Sigmoid colon (tissue), 7 donors: ENCODE measurements around the gene AANAT. TPM values are rescaled to one million over a fixed set of nuclear protein-coding genes. Genes with fewer than 3 reads are reported as not detected.

Source experiments
- DNase-seq: peaks from one replicate; pipeline ENCODE4 v3.0.0-alpha.2; 2019
- H3K27ac ChIP-seq, 4 donors: fragments of 200-600 bp; sonication (generic); one replicate each; pipeline ENCODE4 v1.5.1; 2016 to 2019; ENCODE audit warnings: mild to moderate bottlenecking in 1 of 4
- H3K27me3 ChIP-seq, 3 donors: fragments of 200-600 bp; sonication (generic); one replicate each; pipeline ENCODE4 v1.5.1; 2019; ENCODE audit warnings: mild to moderate bottlenecking in 1 of 3
- H3K36me3 ChIP-seq, 4 donors: fragments of 200-600 bp; sonication (generic); one replicate each; pipeline ENCODE4 v1.5.1; 2016 to 2019
- H3K4me1 ChIP-seq, 4 donors: fragments of 200-600 bp; sonication (generic); one replicate each; pipeline ENCODE4 v1.5.1; 2017 to 2019
- H3K4me3 ChIP-seq, 4 donors: fragments of 200-600 bp; sonication (generic); one replicate each; pipeline ENCODE4 v1.5.1; 2017 to 2019; ENCODE audit warnings: mild to moderate bottlenecking in 2 of 4, moderate library complexity in 1 of 4
- H3K9me3 ChIP-seq, 4 donors: fragments of 200-600 bp in 3 of 4; sonication (generic) in 3 of 4; one replicate each; pipeline versions ENCODE4 v1.5.1 to v1.6.1; 2013 to 2019
- EP300 ChIP-seq, 4 donors: sonication (generic); formaldehyde crosslinking; IDR thresholded peaks; one replicate each; pipeline ENCODE4 v1.6.1; 2017; ENCODE audit warnings: antibody characterized with exemption in 4 of 4
- POLR2A ChIP-seq, 2 donors: fragments of 450-650 bp; IDR thresholded peaks; one replicate each; pipeline ENCODE4 v1.6.1; 2016; ENCODE audit warnings: antibody characterized with exemption in 2 of 2, mild to moderate bottlenecking in 2 of 2, moderate library complexity in 2 of 2
- POLR2AphosphoS5 ChIP-seq, 4 donors: sonication (generic); formaldehyde crosslinking; IDR thresholded peaks; one replicate each; pipeline ENCODE4 v1.6.1; 2017; ENCODE audit warnings: antibody characterized with exemption in 4 of 4
- WGBS, 2 donors: extraction: QIAGEN DNeasy Blood & Tissue Kit; methylation state at CpG; one replicate each; pipeline ENCODE4 v1.1.7; 2013; 5-methylcytosine and 5-hydroxymethylcytosine counted together
- intact Hi-C: fragments of 100-400 bp; cut with DNase I; formaldehyde crosslinking; loops from one replicate; pipeline ENCODE4 v1.15.1; 2023
- polyA plus RNA-seq, 3 donors: library from polyadenylated mRNA; stranded (reverse); fragments of 200-250 nt; gene quantifications; one replicate each; pipeline ENCODE4 v1.2.3, GENCODE V29; 2013
- total RNA-seq, 4 donors: library from RNA; depleted of rRNA; stranded (reverse); fragments of >200 nt; gene quantifications; one replicate each; pipeline ENCODE4 v1.1.0, GENCODE V29; 2016
- TF ChIP-seq, protein P1 (sequence below), 4 experiments: fragments of 450-650 bp in 3 of 4; fragments of 200-600 bp in 1 of 4; IDR thresholded peaks; one replicate each; pipeline ENCODE4 v1.5.1; 2016 to 2019; ENCODE audit warnings: antibody characterized with exemption in 4 of 4, mild to moderate bottlenecking in 3 of 4, moderate library complexity in 2 of 4
- donor health status: healthy with polysubstance abuse.
- donor health status: Bipolar disorder and iron deficiency.
- donor health status: healthy.

Gene AANAT
- total and polyA plus RNA-seq, 7 donors: 0.12 TPM; not detected in 6

GRCh38 chr17:76497979-76498875, 30.8 kb downstream of the AANAT start:
- DNase-seq: peak; percentile 89
- Histone ChIP-seq H3K9me3 (no peaks in the 10 kb centered on the region), H3K4me1 (peaks cover 0 to 39% (median 32%) of the 10 kb centered on the region in 4 donors), H3K36me3 (no peaks in the 10 kb centered on the region), H3K4me3 (peak overlapping the region in 2 of 4 donors; percentile 20 to 61), H3K27ac (peak overlapping the region; percentile 69 to 78 (median 76)), H3K27me3 (no peaks in the 10 kb centered on the region)
- WGBS, 2 donors: 43 to 60% methylated on average over 31 of the region's 31 CpGs
- no peak for TF ChIP-seq EP300 (IDR thresholded peaks at IDR 0.05)
- peak in 2 of 4 donors; percentile 30 to 32 for TF ChIP-seq POLR2AphosphoS5 (IDR thresholded peaks at IDR 0.05)
- TF ChIP-seq, protein P1, sequence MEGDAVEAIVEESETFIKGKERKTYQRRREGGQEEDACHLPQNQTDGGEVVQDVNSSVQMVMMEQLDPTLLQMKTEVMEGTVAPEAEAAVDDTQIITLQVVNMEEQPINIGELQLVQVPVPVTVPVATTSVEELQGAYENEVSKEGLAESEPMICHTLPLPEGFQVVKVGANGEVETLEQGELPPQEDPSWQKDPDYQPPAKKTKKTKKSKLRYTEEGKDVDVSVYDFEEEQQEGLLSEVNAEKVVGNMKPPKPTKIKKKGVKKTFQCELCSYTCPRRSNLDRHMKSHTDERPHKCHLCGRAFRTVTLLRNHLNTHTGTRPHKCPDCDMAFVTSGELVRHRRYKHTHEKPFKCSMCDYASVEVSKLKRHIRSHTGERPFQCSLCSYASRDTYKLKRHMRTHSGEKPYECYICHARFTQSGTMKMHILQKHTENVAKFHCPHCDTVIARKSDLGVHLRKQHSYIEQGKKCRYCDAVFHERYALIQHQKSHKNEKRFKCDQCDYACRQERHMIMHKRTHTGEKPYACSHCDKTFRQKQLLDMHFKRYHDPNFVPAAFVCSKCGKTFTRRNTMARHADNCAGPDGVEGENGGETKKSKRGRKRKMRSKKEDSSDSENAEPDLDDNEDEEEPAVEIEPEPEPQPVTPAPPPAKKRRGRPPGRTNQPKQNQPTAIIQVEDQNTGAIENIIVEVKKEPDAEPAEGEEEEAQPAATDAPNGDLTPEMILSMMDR (IDR thresholded peaks at IDR 0.05): no peak
- no peak for TF ChIP-seq POLR2A (IDR thresholded peaks at IDR 0.05)
- intact Hi-C loops: no loop called here

DNA sequence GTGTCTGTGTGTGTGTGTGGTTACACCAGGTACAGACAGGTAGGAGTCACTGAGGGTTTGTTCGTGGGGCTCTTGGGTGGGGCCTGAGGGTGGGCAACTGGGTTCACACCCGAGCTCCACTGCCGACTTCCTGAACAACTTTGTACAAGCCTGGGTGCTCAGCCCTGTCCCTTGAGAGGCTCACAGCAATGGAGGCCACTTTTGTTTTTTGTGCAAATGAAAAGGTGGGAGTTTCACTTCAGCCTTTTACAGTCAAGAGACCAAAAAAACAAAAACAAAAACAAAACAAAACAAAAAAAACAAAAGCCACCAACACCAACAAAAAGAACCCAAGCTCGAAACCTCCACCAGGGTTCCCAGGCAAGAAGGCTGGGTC, 31.5 kb downstream of the AANAT start:
- WGBS, 2 donors: 37 to 55% methylated on average over 4 of the region's 4 CpGs
- Histone ChIP-seq H3K27ac (peak overlapping the region; percentile 73 to 78 (median 76)), H3K4me3 (peak overlapping the region in 1 of 4 donors; percentile 61), H3K9me3 (no peaks in the 10 kb centered on the region), H3K36me3 (no peaks in the 10 kb centered on the region), H3K4me1 (peaks cover 0 to 39% (median 32%) of the 10 kb centered on the region in 4 donors), H3K27me3 (no peaks in the 10 kb centered on the region)
- no peak for DNase-seq
- TF ChIP-seq POLR2AphosphoS5 (IDR thresholded peaks at IDR 0.05): no peak
- no peak for TF ChIP-seq POLR2A (IDR thresholded peaks at IDR 0.05)
- TF ChIP-seq, protein P1 (IDR thresholded peaks at IDR 0.05): no peak
- TF ChIP-seq EP300 (IDR thresholded peaks at IDR 0.05): no peak
- intact Hi-C loops: no loop called here

DNA sequence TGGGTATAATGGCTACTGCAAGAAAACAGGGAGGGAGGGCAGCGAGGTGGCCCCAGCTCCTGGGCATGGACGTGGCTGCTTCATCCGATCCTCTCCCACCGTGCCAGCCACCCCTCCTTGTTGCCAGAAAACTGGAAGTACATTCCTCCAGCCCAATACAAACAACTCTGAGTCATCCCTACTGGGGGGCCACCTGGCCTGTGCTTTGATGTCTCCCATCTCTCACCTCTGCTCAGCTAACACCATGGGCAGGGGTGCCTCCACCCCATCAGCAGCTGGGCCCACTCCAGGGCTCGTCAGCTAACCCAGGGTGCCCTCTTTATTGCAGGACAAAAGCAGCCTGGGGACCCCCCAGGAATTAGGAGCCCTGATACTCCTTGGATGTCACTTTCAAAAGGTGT, 31.9 kb downstream of the AANAT start:
- DNase-seq: no peak
- Histone ChIP-seq H3K4me3 (peak overlapping the region in 2 of 4 donors; percentile 58 to 61), H3K9me3 (no peaks in the 10 kb centered on the region), H3K4me1 (peaks cover 0 to 39% (median 32%) of the 10 kb centered on the region in 4 donors), H3K36me3 (no peaks in the 10 kb centered on the region), H3K27me3 (no peaks in the 10 kb centered on the region), H3K27ac (peak overlapping the region; percentile 73 to 78 (median 76))
- WGBS, 2 donors: 68 to 69% methylated on average over 5 of the region's 5 CpGs
- TF ChIP-seq EP300 (IDR thresholded peaks at IDR 0.05) (no peak), POLR2AphosphoS5 (IDR thresholded peaks at IDR 0.05) (no peak), POLR2A (IDR thresholded peaks at IDR 0.05) (no peak)
- TF ChIP-seq, protein P1 (IDR thresholded peaks at IDR 0.05): no peak
- intact Hi-C loops: no loop called here

GRCh38 chr17:76500074-76500746, 32.8 kb downstream of the AANAT start:
- intact Hi-C loops: no loop called here
- no peaks in the 10 kb centered on the region for H3K36me3 ChIP-seq
- no peak for DNase-seq
- TF ChIP-seq EP300 (IDR thresholded peaks at IDR 0.05) (no peak), POLR2AphosphoS5 (IDR thresholded peaks at IDR 0.05) (peak in 1 of 4 donors; percentile 11), POLR2A (IDR thresholded peaks at IDR 0.05) (no peak)
- TF ChIP-seq, protein P1 (IDR thresholded peaks at IDR 0.05): no peak
- H3K4me1 ChIP-seq: peaks cover 0 to 39% (median 32%) of the 10 kb centered on the region in 4 donors
- H3K27ac ChIP-seq: peak overlapping the region; percentile 73 to 78 (median 76)
- H3K27me3 ChIP-seq: no peaks in the 10 kb centered on the region
- WGBS, 2 donors: 23 to 48% methylated on average over 17 of the region's 17 CpGs
- no peaks in the 10 kb centered on the region for H3K9me3 ChIP-seq
- H3K4me3 ChIP-seq: peak overlapping the region; percentile 4 to 61 (median 52)
